DND-41 (cell line): ENCODE data around the gene NEUROD4.
A peak's percentile ranks its signal among the peaks of the same experiment; 100 is the strongest.

ENCODE experiments used
- EZH2 ChIP-seq: IDR thresholded peaks from 3 replicates; pipeline ENCODE4 v1.6.1; 2012; ENCODE audit warnings: borderline replicate concordance, low read depth, mild to moderate bottlenecking, moderate library complexity, low read length, inconsistent platforms; ENCODE audit not compliant: severe bottlenecking
- TF ChIP-seq, protein P1 (sequence below): IDR thresholded peaks from 2 replicates; pipeline ENCODE4 v1.5.1; 2012; ENCODE audit warnings: borderline replicate concordance, low read length, moderate library complexity, mild to moderate bottlenecking; ENCODE audit not compliant: poor library complexity, severe bottlenecking; ENCODE audit errors: extremely low read depth

DNA sequence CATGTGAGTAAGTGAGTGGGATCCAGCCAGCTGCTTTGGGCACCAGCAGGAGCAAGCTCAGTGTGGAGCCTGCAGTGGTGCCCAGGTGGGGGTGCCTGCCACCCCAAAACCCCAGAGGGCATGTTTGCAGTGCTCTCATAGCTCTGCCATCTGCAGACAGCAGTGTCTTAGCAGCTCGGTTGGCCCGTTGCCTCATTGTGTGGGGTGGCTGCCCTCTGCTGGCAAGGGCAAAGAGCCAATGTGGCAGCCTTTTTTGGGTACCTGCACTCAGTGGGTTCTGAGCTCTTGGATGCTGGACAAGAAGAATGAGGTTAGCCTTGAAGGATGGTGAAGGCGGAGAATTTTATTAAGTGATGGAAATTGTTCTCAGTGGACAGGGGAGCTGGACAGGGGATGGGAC lies 52.3 kb downstream of the NEUROD4 start:
- TF ChIP-seq, protein P1, sequence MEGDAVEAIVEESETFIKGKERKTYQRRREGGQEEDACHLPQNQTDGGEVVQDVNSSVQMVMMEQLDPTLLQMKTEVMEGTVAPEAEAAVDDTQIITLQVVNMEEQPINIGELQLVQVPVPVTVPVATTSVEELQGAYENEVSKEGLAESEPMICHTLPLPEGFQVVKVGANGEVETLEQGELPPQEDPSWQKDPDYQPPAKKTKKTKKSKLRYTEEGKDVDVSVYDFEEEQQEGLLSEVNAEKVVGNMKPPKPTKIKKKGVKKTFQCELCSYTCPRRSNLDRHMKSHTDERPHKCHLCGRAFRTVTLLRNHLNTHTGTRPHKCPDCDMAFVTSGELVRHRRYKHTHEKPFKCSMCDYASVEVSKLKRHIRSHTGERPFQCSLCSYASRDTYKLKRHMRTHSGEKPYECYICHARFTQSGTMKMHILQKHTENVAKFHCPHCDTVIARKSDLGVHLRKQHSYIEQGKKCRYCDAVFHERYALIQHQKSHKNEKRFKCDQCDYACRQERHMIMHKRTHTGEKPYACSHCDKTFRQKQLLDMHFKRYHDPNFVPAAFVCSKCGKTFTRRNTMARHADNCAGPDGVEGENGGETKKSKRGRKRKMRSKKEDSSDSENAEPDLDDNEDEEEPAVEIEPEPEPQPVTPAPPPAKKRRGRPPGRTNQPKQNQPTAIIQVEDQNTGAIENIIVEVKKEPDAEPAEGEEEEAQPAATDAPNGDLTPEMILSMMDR, result peak; percentile 86
- TF ChIP-seq EZH2, result no peak
